ENCODE measurements around the gene OLFM2. TPM values are rescaled to one million over a fixed set of nuclear protein-coding genes. Genes with fewer than 3 reads are reported as not detected.

The OLFM2 gene
- total RNA-seq, 1 donor from 2014 or later = 55.0 TPM

GRCh38 chr19:9912551-9913236, 23.6 kb downstream of the OLFM2 start:
- DNase-seq (ENCODE audit: low spot score, unreplicated experiment) = no peak

GRCh38 chr19:9911524-9912185, 24.7 kb downstream of the OLFM2 start:
- DNase-seq (ENCODE audit: low spot score, unreplicated experiment) = no peak
- Mint-ChIP-seq H3K36me3 (ENCODE audit: insufficient read depth) (peaks cover 1% of the 10 kb centered on the region), H3K4me3 (ENCODE audit: low read depth) (no peak overlapping the region), H3K27me3 (no peaks in the 10 kb centered on the region), H3K9me3 (ENCODE audit: low read depth) (no peaks in the 10 kb centered on the region), H3K27ac (no peak overlapping the region), H3K4me1 (ENCODE audit: low read depth) (peaks cover 5% of the 10 kb centered on the region)
- no peak for TF ChIP-seq CTCF (IDR thresholded peaks at IDR 0.05; ENCODE audit: unreplicated experiment)

More at GRCh38 chr19:9912551-9913236, 23.6 kb downstream of the OLFM2 start:
- Mint-ChIP-seq H3K36me3 (ENCODE audit: insufficient read depth) (no peaks in the 10 kb centered on the region), H3K4me3 (ENCODE audit: low read depth) (no peak overlapping the region), H3K4me1 (ENCODE audit: low read depth) (peaks cover 6% of the 10 kb centered on the region), H3K9me3 (ENCODE audit: low read depth) (no peaks in the 10 kb centered on the region), H3K27me3 (no peaks in the 10 kb centered on the region), H3K27ac (no peak overlapping the region)
- TF ChIP-seq CTCF (IDR thresholded peaks at IDR 0.05; ENCODE audit: unreplicated experiment) = no peak

GRCh38 chr19:9910625-9911024, 25.7 kb downstream of the OLFM2 start:
- no peaks in the 10 kb centered on the region for H3K27me3 Mint-ChIP-seq
- H3K36me3 Mint-ChIP-seq (ENCODE audit: insufficient read depth) = peaks cover 1% of the 10 kb centered on the region
- peaks cover 5% of the 10 kb centered on the region for H3K4me1 Mint-ChIP-seq (ENCODE audit: low read depth)
- H3K27ac Mint-ChIP-seq = no peak overlapping the region
- H3K4me3 Mint-ChIP-seq (ENCODE audit: low read depth) = no peak overlapping the region
- H3K9me3 Mint-ChIP-seq (ENCODE audit: low read depth) = no peaks in the 10 kb centered on the region
- no peak for DNase-seq (ENCODE audit: low spot score, unreplicated experiment)
- TF ChIP-seq CTCF (IDR thresholded peaks at IDR 0.05; ENCODE audit: unreplicated experiment) = no peak

GRCh38 chr19:9909251-9909650, 27.1 kb downstream of the OLFM2 start:
- Mint-ChIP-seq H3K4me1 (ENCODE audit: low read depth) (peaks cover 5% of the 10 kb centered on the region), H3K27ac (peak overlapping the region; percentile 11), H3K4me3 (ENCODE audit: low read depth) (no peak overlapping the region), H3K36me3 (ENCODE audit: insufficient read depth) (peaks cover 1% of the 10 kb centered on the region), H3K9me3 (ENCODE audit: low read depth) (no peaks in the 10 kb centered on the region), H3K27me3 (no peaks in the 10 kb centered on the region)
- no peak for DNase-seq (ENCODE audit: low spot score, unreplicated experiment)
- no peak for TF ChIP-seq CTCF (IDR thresholded peaks at IDR 0.05; ENCODE audit: unreplicated experiment)

- Mint-ChIP-seq H3K4me1 (ENCODE audit: low read depth) (no peaks in the 10 kb centered on the region), H3K27ac (no peak overlapping the region), H3K27me3 (no peaks in the 10 kb centered on the region), H3K9me3 (ENCODE audit: low read depth) (no peaks in the 10 kb centered on the region), H3K36me3 (ENCODE audit: insufficient read depth) (peaks cover 1% of the 10 kb centered on the region), H3K4me3 (ENCODE audit: low read depth) (no peak overlapping the region)
- no peak for DNase-seq (ENCODE audit: low spot score, unreplicated experiment)
- TF ChIP-seq CTCF (IDR thresholded peaks at IDR 0.05; ENCODE audit: unreplicated experiment) = no peak
Observed at GRCh38 chr19:9906475-9907087, 29.7 kb downstream of the OLFM2 start.

All from progenitor cell of endocrine pancreas (in vitro differentiated cells).